ENCODE measurements around the gene CALB2.
A peak's percentile ranks its signal among the peaks of the same experiment; 100 is the strongest.
"Not testable (repeated sequence)": the region's sequence is repeated elsewhere in the genome, so short reads cannot be mapped to it uniquely, and the experiment has no call there.

CALB2 gene, protein sequence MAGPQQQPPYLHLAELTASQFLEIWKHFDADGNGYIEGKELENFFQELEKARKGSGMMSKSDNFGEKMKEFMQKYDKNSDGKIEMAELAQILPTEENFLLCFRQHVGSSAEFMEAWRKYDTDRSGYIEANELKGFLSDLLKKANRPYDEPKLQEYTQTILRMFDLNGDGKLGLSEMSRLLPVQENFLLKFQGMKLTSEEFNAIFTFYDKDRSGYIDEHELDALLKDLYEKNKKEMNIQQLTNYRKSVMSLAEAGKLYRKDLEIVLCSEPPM

GRCh38 chr16:71358464-71358998 lies at the start of gene CALB2:
Gene CALB2, plus strand, starts transcription at chr16:71358723. Its CDS starts 70 bp downstream, at chr16:71358793.
- peak; percentile 70 for DNase-seq

DNA sequence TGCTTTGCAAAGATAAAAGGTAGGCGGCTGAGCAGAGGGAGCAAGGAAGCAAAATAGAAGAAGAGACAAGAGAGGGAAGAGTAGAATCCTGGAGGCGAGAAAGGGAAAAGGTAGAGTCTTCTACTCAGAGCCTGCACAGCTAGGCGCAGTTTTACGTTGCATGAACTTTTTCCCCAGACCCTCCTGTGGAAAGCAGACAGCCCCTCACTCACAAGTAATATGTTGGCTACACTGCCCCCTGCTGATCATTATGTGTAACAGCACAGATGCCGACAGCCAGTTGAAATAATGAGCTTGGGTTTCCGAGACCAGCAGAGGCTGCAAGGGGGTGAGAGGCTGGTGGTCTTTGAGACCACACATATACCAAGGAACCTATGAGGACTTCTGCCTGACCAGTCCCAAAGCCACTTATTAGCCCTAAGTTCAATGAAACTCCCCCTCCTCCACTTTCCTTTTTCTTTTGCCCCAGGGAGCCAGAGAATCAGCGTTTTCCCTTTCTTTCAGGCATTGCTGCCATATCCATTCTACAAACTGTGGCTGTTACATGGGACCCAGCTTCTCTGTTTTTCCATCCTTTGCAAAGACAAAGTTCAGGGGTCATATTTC lies 46.9 kb upstream of the CALB2 start:
- no peak for DNase-seq

GRCh38 chr16:71313591-71313990 lies 44.9 kb upstream of the CALB2 start:
- not testable (repeated sequence) for DNase-seq

DNA sequence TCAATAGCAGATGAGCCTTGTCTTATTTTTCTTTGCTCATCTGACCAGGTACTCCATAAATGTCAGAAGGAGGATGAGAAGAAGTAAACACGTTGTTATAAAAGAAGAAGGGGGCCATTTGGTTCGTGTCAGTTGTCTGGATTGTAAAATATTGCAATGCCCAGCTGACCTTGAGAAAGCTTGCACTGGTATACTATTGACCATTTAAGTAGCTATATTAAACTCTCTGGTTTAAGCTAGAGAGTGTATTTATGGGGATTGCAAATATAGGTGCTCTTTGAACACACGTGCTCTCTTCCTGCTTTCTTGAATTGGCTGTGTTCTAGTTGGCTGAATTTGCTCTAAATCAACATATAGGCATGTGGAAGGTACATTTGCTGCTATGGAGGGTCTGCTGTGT lies 43.3 kb upstream of the CALB2 start:
- no peak for DNase-seq

GRCh38 chr16:71319999-71320398 lies 38.5 kb upstream of the CALB2 start:
- DNase-seq = no peak

GRCh38 chr16:71327720-71328119 lies 30.8 kb upstream of the CALB2 start:
- no peak for DNase-seq

DNA sequence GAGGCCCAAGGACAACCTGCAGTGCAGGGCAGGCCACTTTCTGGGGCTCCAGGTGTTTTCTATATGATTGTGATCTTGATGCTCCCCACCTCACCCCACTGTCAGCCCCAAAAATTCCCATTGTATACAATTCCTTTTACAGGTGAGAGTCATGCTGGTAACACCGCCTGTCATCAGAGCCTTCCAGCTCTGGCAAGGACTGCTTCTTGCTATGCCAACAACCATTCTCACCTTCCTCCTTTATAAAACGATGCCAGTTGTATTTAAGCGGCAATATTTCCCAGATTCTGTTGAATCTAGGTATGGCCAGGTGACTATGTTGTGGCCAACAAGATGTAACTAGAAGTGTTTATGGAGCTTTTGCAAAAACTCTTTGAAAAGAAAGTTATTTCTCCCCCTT lies 30.4 kb upstream of the CALB2 start:
- no peak for DNase-seq

DNA sequence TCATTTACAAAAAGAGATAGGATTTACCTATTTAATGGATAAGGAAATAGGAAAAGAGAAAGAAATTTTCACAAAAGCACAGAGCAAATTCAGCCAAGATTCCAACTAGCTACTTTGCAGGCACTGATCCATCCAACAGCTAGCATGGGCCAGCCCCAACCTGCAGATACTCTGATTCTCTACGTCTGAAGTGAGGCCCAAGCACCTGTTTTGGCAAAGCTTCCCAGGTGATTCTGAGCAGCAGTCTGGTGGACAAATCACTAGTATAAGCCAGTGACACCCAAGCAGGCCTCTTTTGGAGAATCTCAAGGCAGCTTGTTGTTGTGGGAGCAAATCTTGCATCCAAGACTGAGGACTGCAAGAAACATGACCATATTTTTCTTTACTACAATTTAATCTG lies 20.9 kb upstream of the CALB2 start:
- DNase-seq = no peak

DNA sequence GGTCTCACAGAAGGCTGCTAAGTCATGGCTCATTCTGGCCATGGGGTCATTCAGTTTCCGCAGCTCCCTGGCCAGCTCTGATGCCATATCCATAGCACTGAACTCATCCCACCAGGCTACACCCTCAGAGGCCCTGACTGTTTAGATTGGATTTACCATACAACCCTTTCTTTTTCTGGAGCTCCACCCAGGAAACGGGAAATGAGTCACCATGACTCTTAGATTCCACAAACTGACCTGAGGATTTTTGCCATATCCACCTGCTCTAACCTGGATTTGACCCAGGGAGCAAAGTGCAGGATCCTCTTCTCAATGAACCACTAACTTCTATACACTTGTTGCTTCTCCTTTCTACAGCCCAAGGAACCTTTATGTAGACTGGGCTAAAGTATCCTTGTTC lies 20.3 kb upstream of the CALB2 start:
- DNase-seq = no peak

GRCh38 chr16:71338632-71339031 lies 19.9 kb upstream of the CALB2 start:
- DNase-seq = no peak

DNA sequence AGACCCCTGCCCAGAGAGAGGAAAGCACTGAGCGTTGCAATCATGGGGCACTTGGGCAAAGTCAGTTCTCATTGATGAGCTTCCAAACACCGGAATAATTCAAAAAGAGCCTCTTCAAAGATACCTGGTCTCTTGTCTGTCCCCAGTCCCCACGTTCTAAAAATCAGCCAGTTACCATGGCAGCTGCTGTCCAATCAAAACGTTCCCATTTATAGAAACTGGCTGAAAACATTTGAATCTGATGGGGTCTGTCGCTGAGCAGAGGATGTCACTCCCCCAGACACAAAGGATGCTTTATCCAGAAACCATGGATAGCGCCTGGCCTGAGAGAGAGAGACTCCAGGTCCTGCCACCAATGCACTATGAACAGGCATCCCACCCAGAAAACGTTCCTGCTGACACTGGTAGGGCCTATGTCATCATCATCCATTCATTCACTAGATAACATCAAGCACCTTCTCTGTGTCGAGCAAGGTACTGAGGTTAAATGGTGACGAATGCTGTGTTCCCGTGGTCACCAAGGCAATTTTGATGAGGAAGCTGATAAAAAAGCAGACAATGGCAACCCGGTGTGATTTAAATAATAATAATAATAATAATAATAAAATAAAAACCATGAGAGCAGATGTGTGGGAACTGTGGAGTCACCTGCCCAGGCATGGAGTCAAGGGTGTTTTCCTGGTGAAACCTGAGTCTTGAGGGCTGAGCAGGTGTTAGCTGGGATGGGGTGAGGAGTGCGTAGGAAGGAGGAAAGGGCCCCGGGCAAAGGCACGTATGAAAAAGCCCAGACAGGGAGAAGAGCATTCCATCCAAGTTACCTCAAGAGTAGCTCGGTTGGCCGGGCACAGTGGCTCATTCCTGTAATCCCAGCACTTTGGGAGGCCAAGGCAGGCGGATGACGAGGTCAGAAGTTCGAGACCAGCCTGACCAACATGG lies 19.0 kb upstream of the CALB2 start:
- DNase-seq = no peak

GRCh38 chr16:71340406-71340805 lies 18.1 kb upstream of the CALB2 start:
- no peak for DNase-seq

- DNase-seq = no peak
Measured at GRCh38 chr16:71341881-71342280, 16.6 kb upstream of the CALB2 start.

DNA sequence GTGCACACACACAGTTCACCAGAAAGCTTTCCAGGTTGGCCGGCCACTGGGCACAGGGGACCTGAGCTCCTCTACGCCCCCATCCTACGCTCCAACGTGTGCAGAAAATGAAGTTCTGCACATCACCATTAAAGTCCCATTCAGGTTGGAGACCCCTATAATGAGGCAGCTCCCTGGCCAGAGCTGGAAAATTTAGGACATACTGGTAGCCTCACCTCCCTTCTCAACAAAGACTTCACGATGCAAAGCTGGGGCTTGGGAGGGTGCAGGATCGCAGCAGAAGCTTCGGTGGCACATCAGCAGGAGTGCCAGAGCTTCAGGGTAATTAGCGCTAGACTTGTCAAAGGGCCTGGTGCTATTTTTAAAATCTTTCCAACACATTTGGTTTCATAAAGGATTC lies 15.4 kb upstream of the CALB2 start:
- DNase-seq = no peak

DNA sequence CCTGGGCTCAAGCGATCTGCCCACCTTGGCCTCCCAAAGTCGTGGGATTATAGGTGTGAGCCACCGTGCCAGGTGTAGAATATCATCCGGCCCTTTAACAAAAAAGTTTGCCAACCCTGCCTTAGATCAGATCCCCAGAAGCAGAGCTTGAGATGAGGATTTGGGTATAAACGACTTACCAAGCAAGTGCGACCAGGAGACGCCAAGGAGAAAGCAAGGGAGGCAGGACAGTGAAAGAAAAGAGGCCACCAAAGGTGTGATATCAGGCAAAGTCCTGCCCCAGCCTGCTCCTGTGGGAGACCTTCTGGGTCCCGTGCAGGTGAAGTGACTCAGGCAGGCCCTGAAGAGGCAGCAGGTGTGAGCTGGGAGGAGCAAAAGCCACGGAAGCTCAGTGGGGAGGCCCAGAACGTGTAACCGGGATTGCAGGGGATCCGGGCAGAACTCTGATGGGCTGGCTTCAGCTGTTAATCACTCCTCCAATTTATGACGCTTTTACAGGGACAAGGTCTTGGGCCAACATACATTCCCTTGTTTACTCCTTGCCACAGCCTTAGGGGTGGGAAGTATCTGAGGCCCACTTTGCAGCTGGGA lies 14.1 kb upstream of the CALB2 start:
- no peak for DNase-seq

- DNase-seq = no peak
Measured at GRCh38 chr16:71345031-71345430, 13.5 kb upstream of the CALB2 start.

DNA sequence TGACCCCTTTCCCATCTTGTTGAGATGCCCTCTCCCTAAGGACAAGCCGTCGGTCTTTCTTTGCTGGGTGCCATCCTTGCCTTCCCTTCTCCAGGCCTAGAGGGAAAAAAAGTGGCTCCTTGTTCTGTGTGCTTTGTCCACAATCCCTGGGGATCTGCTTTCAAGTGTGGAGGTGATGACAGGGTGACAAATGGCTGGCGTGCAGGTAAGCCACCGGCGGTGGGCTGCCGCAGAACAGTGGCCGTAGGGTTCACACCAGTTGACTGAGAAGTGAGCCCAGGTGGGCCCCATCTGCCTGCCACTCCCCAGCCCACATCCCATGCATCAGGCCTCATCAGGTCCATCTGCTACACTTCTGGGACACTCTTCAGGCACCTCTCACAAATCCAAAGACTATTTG lies 11.4 kb upstream of the CALB2 start:
- DNase-seq = no peak

DNA sequence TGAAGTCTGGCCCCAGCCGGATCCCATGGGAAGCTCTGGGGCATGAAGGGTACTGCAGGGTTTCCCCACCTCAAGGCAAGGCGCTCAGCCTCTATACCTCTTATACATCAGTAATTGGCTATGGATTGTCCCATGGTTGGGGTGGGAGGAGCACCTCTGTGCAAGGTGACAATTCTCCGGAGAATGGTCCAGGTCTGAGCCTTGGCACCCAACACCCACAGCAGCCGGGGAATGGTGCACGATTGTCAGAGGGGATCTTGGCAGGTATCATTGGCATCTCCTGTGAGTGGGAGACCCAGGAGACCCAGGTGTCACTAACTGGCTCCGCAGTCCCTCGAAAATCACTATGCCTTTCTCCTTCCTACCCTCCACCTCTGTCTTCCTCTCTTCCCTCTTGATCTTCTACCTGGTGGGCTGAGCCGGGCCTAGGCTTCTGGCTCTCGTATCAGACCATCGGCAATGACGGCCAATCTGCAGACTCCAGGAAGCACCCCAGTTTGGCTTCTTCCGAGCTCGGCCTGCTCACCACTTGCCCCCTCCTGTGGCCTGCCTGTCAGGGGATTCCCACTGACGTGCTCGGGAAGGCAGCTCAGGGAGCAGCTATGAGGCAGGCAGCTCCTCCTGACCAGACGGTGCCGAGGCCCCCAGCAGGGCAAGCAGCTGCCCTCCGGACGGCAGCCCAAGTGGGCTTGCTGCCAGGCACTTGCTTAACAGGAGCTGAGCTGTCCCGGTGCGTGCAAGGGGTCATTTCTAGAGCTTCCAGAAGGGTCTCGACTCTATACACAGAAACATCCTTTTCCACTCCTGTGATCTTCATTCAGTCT lies 10.0 kb upstream of the CALB2 start:
- no peak for DNase-seq

GRCh38 chr16:71350821-71351557 lies 7.5 kb upstream of the CALB2 start:
- no peak for DNase-seq

- no peak for DNase-seq
Measured at GRCh38 chr16:71351558-71351901, 7.0 kb upstream of the CALB2 start.

DNA sequence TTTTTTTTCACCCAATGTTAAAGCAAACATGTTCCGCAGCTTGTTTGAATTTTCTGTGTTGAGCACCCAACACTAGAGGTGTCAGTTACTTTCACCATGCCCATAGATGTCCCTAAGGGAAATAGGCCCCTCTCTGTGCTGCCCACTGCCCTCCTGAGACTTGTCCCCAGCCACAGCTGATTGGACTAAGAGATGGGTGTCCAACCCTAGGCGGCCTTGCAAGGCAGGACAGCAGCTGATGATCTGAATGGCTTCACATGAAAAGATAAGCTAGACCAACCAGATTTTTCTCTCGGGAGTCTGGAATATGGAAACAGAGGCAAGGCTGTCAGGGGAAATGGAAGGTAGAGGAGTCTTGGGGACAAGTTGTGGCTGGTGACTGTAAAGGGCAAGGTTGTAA lies 6.1 kb upstream of the CALB2 start:
- DNase-seq = no peak
